Measurements from ENCODE around the gene MBTPS1.

The MBTPS1 gene

DNA sequence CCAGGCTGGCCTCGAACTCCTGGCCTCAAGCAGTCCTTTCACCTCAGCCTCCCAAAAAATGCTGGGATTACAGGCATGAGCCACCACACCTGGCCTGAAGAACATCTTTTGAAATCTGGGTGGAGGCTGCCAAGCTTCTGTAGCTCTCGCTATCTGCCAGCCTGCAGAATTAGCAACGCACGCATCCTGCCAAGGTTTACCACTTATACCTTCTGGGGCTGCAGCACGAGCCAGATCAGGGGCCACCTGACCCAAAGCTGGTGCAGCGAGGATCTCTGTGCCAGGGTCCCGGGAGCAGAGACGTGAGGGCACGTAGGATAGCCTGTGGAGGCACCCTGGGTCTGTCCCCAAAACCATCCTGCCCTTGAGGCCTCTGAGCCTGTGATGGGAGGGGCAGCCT lies 96.4 kb downstream of the MBTPS1 start:
- DNase-seq (ENCODE audit: low read depth), result no peak
- TF ChIP-seq, protein P1, sequence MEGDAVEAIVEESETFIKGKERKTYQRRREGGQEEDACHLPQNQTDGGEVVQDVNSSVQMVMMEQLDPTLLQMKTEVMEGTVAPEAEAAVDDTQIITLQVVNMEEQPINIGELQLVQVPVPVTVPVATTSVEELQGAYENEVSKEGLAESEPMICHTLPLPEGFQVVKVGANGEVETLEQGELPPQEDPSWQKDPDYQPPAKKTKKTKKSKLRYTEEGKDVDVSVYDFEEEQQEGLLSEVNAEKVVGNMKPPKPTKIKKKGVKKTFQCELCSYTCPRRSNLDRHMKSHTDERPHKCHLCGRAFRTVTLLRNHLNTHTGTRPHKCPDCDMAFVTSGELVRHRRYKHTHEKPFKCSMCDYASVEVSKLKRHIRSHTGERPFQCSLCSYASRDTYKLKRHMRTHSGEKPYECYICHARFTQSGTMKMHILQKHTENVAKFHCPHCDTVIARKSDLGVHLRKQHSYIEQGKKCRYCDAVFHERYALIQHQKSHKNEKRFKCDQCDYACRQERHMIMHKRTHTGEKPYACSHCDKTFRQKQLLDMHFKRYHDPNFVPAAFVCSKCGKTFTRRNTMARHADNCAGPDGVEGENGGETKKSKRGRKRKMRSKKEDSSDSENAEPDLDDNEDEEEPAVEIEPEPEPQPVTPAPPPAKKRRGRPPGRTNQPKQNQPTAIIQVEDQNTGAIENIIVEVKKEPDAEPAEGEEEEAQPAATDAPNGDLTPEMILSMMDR (conservative IDR thresholded peaks at IDR 0.05; ENCODE audit: low read length), result no peak
- H3K4me3 ChIP-seq (ENCODE audit: low read length), result no peak overlapping the region

DNA sequence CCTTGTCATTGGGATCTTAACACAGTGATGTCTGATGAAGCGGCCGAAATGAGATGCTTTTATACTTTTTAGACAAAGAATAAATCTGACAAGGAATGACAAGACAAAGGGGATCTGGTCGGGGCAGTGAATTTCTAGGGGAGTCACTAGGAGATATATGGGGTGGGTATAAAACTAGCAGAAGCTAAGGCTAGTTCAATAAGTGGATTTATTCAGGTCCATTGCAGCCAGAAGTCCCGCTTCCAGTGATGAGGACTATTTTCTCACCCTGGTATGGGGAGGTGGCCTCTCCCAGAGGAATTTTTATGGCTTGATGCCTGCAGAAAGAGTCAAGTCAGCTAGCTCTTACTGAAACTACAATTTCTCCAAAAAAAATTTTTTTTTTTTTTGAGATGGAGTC lies 98.0 kb downstream of the MBTPS1 start:
- no peak for DNase-seq (ENCODE audit: low read depth)
- TF ChIP-seq, protein P1 (conservative IDR thresholded peaks at IDR 0.05; ENCODE audit: low read length), result no peak
- H3K4me3 ChIP-seq (ENCODE audit: low read length), result no peak overlapping the region

DNA sequence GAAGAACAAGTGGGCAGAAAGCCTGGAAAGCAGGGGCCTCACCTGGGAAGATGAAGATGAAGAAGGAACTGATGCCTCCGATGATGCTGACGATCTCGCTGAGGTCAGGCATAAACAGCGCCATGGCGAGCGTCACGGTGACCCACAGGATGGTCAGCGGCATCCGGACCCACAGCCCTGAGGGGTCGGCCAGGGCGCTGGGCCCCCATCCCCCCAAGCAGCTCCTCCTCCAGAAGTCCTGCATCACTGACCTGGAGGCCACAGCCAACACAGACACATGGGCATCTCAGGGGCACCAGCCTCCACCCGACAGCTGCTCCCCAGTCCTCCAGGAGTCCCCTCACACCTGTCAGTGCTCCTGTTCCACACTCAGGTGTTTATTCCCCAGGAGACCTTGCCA lies 100.3 kb downstream of the MBTPS1 start:
- no peak overlapping the region for H3K4me3 ChIP-seq (ENCODE audit: low read length)
- TF ChIP-seq, protein P1 (conservative IDR thresholded peaks at IDR 0.05; ENCODE audit: low read length), result no peak
- DNase-seq (ENCODE audit: low read depth), result no peak

DNA sequence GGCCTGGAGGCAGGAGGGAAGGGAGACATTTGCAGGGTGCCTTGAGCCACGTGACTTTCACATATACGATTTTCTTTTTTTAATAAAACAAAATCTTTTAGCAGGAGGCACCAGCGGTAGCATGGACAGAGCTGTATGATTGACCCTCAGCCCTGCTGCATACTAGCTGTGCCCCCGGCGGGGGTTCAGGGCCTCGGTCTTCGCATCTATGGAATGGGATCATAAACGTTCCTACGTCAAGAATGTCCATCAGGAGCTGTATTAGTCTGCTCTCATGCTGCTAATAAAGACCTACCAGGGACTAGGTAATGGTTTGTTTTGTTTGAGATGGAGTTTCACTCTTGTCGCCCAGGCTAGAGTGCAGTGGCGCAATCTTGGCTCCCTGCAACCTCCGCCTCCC lies 101.3 kb downstream of the MBTPS1 start:
- TF ChIP-seq, protein P1 (conservative IDR thresholded peaks at IDR 0.05; ENCODE audit: low read length), result no peak
- no peak for DNase-seq (ENCODE audit: low read depth)
- no peak overlapping the region for H3K4me3 ChIP-seq (ENCODE audit: low read length)

DNA sequence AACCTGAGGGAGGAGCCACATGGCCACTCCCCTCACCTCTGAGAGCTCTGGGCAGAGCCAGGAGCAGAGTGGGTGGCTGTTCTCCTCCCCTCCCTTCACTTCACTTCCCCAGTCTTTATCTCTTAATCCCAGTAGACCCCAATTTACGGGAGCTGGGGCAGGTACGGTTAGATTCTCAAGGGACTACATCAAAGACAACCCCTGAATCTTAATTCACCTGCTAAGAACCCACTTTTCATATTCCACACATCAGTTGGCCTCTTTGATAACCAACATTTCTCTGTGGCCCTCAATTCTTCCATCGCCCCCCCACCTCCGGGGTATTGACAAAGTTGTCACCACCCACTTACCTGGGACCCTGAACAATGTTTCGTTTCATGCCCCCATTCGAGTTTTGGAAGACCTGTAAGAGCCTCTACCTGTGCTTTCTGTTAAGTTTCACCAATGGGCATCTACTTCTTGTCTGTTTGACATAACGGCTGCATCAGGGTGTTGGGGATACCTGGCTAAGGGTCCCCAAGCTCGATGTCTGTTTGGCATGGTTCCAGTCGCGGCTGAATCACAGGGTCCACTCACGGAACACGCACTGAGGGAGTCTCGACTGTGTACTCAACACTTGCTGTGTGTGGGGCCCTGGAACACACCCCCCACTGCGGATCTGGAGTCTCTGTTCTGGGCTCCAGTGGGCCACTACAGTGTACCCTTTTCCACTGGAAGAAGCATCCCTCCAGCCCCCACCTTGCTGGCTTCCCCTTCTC lies 102.0 kb downstream of the MBTPS1 start:
- no peak overlapping the region for H3K4me3 ChIP-seq (ENCODE audit: low read length)
- DNase-seq (ENCODE audit: low read depth), result no peak
- TF ChIP-seq, protein P1 (conservative IDR thresholded peaks at IDR 0.05; ENCODE audit: low read length), result no peak

DNA sequence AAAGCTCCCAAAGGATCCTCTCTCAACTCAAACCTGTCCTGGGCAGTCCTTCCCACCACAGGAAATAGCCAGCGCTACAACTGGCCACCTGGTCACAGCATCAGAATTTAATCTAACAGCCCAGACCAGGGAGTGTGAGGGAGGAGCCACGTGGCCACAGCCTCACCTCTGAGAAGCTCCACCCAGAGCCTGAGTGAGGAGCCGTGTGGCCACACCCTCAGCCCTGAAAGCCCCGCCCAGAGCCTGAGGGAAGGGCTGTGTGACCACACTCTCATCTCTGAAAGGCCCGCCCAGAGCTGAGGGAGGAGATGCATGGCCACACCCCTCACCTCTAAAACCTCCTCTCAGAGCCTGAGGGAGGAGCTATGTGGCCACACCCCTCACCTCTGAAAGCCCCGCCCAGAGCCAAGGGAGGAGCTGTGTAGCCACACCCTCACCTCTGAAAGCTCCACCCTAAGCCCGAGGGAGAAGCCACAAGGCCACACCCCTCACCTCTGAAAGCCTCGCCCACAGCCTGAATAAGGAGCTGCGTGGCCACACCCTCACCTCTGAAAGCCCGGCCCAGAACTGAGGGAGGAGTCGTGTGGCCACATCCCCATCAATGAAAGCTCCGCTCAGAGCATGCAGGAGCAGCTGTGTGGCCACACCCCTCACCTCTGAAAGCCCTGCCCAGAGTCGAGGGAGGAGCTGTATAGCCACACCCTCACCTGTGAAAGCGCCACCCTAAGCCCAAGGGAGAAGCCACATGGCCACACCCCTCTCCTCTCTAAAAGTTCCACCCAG lies 102.8 kb downstream of the MBTPS1 start:
- TF ChIP-seq, protein P1 (conservative IDR thresholded peaks at IDR 0.05; ENCODE audit: low read length), result no peak
- DNase-seq (ENCODE audit: low read depth), result no peak
- H3K4me3 ChIP-seq (ENCODE audit: low read length), result no peak overlapping the region

DNA sequence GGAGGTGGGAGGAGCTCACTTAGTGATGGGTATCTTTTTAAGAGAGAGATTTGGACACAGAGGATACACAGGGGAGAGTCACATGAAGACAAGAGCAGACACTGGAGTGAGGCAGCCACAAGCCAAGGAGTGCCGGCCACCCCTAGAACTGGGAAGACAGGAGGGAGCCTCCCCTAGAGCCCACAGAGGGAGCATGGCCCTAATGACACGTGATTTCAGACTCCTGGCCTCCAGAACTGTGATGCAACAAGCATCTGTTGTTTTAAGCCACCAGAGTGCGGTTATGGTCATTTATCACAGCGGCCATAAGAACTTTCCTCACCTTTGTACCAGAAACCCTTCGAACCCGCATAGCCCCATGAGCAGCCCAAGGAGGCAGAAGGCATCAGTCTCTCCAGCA lies 107.5 kb downstream of the MBTPS1 start:
- DNase-seq (ENCODE audit: low read depth), result no peak
- H3K4me3 ChIP-seq (ENCODE audit: low read length), result no peak overlapping the region
- TF ChIP-seq, protein P1 (conservative IDR thresholded peaks at IDR 0.05; ENCODE audit: low read length), result no peak
